KOPT-K1 (cell line): ENCODE data around the gene MSLN.

Source experiments
- H3K27ac ChIP-seq: fragments of 200-600 bp; sonication (generic); 2 replicates; pipeline ENCODE4 v1.5.1; 2016; ENCODE audit warnings: antibody characterized with exemption, mild to moderate bottlenecking, low read depth, low read length; ENCODE audit not compliant: poor library complexity, severe bottlenecking
- H3K36me3 ChIP-seq: fragments of 200-600 bp; sonication (generic); 2 replicates; pipeline ENCODE4 v1.5.1; 2017; ENCODE audit warnings: antibody characterized with exemption, mild to moderate bottlenecking, low read length, moderate library complexity; ENCODE audit not compliant: insufficient read depth
- H3K9me3 ChIP-seq: fragments of 200-600 bp; sonication (generic); 2 replicates; pipeline ENCODE4 v1.5.1; 2017; ENCODE audit warnings: antibody characterized with exemption, low read length, mild to moderate bottlenecking; ENCODE audit not compliant: insufficient read depth, poor library complexity, severe bottlenecking

Gene MSLN

DNA sequence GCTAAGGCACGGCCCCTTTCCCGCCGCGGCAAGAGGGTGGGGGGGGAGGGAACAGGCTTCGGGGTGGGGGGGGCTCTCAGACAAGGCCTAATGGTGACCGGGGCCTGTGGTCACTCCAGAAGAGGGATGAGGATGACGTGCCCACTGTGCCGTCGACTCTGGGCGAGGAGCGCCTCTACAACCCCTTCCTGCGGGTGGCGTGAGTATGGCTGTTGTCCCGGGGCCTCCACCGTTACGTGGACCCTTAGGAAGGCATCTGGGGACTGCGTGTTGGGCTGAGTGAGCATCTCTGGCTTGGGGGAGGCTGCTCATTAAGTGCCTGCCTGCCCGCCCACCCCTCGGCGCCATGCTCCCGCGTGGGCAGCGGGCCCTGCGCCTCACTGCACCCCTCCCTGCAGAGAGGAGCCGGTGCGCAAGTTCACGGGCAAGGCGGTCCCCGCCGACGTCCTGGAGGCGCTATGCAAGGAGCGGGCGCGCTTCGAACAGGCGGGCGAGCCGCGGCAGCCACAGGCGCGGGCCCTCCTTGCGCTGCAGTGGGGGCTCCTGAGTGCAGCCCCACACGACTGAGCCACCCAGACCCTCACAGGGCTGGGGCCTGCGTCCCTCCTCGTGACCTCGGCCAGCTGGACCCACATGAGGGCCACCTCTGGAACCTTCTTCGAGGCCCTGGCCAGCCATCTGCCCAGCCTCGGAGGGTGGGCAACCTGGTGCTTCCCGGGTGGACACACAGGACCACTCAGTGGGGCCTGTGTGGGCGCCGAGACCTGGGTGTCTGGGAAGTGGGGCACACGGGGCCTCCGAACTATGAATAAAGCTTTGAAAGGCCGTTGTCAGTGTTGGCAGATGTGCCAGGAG lies 31.4 kb upstream of the MSLN start:
- H3K36me3 ChIP-seq: peaks cover 18% of the 10 kb centered on the region; the same call in 1 of the 2 replicates
- no peaks in the 10 kb centered on the region for H3K9me3 ChIP-seq
- H3K27ac ChIP-seq: no peak overlapping the region

DNA sequence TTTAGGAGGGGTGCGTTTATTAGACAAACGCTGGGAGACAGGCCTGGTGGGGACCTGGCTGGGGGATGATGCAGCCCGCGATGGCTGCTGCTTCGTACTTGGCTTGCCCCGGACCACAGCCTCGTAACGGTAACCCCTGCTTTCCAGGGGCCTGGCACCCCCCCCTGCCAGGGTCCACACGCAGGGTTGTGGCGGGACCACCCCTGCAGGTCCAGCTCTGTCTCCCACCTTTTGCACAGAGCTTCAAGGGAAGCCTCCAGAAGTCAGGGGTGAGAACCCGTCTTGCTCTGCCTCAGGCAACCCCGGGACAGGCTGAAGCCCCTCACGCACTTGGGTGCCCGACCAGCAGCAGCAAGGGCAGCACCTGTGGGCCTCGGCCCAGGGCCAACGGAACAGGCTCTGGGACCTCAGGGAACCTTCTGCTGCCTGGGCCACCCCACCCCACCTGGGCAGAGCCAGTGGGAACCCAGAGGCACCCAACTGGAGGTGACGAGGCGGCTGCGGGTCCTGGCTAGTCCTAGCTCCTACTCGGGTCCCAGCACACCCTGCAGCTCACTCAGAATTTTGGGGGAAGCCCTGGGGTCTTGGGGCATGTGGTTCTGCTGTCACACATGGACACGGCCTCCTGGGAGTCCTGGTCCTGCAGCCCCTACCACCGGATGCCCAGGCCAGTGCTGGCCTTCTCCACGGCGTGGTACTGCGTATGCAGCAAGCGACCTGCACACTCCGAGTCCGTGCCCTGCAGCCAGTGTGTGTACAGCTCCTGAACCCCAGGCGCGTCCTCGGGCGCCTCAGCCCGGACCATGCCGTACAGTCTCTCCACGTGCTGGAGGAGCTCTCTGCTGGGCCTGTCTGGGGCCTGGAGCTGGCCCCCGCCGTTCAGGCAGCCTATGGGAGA lies 30.5 kb upstream of the MSLN start:
- H3K36me3 ChIP-seq: peaks cover 27% of the 10 kb centered on the region; the same call in 1 of the 2 replicates
- no peaks in the 10 kb centered on the region for H3K9me3 ChIP-seq
- H3K27ac ChIP-seq: no peak overlapping the region

DNA sequence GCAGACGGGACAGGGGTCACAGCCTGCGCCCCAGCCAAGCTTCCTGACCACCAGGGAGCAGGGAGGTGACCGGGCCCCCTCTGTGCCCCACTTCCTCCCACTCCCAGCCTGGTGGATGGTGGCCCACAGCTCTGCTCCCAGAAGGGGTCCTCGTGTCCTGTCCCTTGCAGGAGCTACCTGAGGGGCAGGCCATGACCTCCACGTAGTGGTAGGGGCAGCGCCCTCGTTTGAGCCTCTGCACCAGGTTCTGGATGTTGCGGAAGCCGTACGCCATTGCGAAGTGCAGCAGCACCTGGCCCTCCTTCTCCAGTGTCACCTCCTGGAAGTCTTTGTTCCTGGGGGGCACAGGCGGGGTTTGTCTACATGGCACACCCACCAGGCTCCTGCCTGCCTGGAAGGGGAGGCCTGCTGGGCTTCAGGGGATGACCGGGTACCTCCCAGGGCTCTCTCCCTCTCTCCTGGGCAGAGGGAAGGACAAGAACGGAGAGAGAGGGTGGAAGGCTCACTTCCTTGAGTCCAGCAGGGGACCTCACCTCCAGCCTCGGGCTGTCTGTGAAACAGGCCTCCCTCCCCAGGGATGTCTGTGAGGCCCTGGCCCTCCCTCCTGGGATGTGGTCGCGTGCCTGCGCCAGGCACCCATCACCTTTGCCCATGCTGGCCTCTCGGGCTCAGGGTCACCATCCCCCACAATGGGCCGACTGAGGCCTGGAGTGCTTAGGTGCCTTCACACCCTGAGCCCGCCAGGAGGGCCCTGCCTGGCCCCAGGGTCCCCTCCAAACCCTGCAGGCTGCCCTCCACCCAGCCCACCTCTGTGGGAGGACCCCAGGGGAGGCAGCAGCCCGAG lies 29.6 kb upstream of the MSLN start:
- peaks cover 35% of the 10 kb centered on the region; the same call in 1 of the 2 replicates for H3K36me3 ChIP-seq

DNA sequence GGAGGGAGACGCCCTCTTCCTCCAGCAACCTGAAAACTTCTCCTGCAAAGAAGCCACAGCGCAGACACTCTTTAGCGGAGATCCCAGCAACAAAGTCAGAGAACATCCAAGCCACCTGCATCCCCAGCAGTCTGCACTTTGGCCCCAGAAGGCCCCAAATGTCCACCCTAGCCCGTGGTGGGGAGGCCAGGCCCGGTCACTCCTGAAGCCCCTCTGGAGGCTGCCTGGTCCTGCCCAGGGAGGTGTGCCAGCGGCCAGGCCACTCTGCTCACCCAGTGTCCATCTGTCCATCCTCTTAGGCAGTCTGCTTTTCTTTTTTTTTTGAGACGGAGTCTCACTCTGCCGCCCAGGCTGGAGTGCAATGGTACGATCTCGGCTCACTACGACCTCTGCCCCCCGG lies 28.2 kb upstream of the MSLN start:
- no peak overlapping the region for H3K27ac ChIP-seq
- H3K9me3 ChIP-seq: no peaks in the 10 kb centered on the region
- peaks cover 49% of the 10 kb centered on the region for H3K36me3 ChIP-seq

More for the DNA sequence above, 29.6 kb upstream of the MSLN start:
- no peak overlapping the region for H3K27ac ChIP-seq
- H3K9me3 ChIP-seq: no peaks in the 10 kb centered on the region

DNA sequence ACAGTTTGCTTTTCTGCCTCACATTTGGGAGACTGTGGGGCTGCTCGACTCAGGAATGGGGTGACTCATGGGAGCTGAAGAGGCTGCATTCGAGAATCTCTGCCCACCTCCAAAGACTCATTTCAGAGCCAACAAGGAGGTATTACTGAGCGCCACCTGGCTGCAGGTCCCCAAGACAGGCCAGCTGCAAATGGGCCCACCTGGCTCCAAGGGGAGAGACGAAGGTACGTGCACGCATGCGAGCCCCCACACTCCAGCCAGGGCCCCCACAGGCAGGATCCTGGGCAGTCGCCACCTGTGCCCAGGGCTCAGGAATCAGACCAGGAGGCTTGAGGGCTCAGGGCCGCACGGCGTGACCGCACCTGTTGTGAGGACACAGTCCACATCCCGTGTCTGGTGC lies 27.6 kb upstream of the MSLN start:
- peaks cover 55% of the 10 kb centered on the region for H3K36me3 ChIP-seq
- H3K9me3 ChIP-seq: no peaks in the 10 kb centered on the region
- H3K27ac ChIP-seq: no peak overlapping the region

DNA sequence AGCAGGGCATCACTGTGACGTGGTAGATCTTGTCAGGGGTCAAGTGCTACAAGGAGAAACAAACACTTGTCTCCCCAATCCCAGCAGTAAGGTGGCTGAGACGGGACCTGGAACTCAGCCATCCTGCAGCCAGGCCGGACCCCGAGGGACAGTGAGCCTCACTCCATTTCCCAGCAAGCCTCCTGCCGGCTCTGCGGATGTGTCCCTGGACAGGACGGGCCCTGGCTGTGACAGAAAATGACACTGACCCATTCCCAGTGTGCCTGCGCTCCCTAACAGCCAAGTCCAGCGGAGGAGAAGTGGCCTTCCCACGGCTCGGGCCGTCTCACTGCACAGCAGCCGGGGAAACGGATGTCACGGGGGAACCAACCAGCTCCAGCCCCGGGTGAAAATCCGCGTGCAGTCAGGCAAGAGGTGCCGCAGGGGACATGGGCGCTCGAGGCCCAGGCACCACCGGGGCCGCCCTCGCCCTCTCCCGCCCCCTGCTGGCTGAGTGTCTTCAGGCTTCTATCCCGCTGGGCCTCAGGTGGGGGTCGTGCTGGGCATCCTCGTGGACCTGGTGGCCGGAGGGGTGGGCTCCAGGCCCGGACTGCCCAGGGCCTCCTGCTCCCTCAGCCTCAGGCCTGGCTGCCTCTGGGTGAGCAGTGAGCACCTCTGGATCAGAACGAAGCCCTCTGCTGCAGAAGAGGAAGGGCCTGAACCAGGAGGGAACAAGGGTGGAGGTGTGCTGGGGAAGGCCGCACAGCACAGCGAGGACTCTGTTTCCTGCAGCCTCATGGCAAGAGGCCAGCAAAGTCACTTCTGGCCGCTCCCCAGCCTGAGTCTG lies 26.9 kb upstream of the MSLN start:
- Histone ChIP-seq H3K36me3 (peaks cover 56% of the 10 kb centered on the region), H3K27ac (no peak overlapping the region)

DNA sequence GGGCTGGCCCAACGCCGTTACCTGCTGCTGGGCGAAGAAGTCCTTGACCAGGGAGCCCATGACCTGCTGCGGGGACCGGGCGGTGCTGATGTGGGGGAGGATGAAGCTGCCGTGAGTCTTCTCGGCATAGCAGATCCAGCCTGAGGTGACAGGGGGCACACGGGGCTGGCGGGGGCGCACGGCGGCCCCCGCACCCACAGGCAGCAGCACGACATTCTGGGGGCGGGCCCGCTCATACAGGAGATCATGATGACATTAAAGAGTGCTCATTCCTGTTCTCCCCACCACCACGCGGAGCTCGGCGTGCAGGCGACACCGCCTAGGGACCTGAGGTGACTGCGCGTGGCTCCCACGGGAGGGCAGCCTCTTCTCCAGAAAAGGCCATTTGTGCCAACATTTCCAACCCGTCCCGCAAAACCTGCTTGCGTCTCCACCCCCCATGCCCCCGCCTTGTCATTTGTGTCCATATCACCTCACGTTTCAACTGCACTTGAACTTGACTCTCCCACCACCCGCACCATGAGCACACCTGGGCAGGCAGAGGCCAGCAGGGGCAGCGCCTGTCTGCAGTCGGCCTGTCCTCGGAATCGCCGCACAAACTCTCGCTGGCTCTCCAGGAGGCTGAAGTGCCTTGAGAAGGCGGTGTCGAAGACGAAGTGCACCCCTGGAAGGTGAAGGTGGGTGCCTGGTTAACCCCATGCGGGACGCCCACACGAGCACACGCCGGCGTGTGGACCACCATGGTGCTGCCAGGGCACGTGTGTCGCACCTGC lies 26.1 kb upstream of the MSLN start:
- Histone ChIP-seq H3K9me3 (no peaks in the 10 kb centered on the region), H3K27ac (no peak overlapping the region), H3K36me3 (peaks cover 56% of the 10 kb centered on the region)

More for the DNA sequence above, 26.9 kb upstream of the MSLN start:
- no peaks in the 10 kb centered on the region for H3K9me3 ChIP-seq

DNA sequence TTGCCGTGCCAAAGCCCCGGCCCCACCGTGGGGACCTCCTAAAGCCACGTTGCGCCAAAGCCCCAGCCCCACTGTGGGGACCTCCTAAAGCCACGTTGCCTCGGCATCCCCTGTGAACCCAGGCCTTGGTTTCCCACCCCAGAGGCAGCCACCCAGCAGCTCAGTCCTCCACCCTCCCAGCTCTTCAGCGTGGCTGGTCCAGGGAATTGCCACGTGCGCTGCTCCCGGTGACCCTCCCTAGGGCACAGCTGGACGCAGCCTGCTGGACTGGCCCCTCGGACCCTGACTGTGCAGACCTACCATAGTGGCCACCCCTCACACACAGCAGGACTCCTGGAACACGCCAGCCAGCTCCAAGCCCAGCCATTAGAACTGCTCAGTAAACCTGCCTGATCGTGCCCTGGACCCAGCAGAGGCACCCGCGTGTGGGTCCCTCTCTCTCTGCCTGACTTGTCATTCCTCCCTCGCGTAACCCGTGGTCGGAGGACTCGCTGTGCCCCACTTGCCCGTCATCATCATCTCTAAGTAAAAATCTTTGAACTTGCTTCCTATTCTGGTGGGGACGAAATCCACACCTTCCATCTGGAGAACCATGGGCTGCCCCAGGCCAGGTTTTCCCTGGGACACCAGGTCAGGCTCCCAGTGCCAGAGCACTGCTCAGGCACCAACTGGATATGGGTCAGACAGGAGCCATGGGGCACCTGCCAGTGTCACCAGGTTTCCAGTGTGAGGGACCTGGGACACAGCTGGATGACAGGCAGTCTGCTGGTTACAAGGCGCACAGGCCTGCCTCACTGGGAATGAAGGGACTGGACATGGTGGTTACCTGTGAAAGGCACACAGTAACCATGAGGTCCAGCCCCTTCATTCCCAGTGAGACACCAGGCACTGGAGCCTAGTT lies 25.3 kb upstream of the MSLN start:
- H3K27ac ChIP-seq: no peak overlapping the region
- H3K36me3 ChIP-seq: peaks cover 56% of the 10 kb centered on the region
- no peaks in the 10 kb centered on the region for H3K9me3 ChIP-seq

DNA sequence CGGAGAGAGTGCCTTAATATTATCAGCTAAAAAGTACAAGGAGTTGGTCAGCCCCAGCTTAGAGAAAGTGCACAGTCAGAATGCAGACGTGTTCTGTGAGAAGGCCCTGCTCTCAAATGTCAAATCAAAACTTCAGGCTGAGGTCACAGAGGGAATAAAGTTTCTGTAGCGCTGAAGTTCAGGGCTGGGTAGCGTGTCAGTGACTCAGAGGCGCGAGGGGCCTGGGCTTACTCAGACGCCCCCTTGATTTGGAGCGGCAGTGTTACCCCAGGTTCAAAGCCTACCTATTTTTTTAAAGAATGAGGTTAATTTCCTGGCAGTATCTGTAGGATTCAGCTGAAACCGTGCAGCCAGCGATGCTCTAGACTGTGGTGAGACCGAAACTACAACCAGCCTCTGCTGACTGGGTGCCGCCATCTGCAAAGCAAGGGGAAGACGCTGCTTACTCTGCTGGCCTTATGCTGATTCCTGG lies 24.5 kb upstream of the MSLN start:
- Histone ChIP-seq H3K36me3 (peaks cover 56% of the 10 kb centered on the region), H3K27ac (no peak overlapping the region), H3K9me3 (no peaks in the 10 kb centered on the region)

DNA sequence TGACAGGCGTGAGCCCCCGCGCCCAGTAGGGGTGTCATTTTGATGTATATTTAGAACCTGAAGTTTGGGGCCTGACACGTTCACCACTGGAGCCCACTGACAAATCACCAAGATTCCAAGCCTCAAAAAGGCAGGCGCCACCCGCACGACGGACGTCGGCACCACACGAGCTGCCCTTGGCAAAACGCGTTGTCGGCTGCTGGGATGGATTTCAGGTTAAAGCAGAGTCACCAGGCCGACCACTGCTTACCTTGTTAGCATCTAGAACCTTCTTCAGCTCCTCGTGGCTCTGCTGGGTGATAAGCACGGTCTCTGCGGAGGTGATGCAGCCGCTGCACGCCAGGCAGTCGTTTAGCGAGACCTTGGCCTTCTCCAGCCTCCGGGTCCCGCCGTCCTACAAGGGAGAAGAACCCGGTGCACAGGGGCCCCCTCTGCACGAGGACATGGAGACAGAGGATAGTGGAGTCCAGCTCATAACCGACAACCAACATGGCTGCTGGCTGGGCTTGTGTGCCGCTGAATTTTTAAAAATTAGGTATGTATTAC lies 23.5 kb upstream of the MSLN start:
- Histone ChIP-seq H3K27ac (no peak overlapping the region), H3K36me3 (peaks cover 56% of the 10 kb centered on the region)

DNA sequence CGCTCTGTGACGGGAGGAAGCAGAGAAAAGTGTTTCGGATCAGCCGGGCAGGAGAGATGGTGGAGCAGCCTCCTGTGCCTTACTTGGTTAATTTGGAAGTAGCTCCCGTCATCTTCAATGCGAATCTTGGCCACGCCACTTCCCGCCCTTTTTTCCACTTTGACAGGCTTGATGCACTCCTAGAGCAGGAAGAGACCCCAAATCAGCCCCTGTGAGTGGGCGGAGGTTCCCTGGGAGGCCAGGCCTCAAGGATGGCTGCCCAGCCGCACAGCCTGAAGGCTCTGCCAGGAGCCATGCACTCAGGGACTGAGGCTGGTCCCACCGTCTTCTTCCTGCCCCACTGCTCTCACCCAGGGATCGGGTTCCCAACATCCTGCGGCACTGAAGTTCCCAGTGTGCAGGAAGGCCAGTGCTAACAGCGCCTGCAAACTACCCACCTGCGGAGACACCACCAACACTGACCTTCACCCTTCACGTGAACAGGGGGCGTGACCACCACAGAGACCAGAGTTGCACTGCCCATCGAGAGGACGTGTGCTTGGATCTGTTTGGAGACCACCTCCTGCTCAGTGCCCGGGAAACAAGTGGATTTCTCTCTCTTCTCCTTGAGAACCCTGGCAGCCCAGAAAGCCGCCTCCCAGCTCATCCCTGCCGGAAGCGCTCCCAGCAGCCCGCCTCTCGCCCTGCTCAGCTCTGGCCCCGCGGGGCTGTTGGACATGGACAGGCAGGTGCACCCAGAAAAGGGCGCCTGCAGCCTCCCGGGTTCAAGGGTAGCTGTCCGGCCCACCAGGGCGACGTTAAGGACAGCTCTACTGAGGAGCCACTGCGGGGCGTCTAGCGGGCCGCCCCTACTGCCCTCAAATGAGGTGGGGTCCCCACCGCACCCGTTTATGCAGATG lies 20.7 kb upstream of the MSLN start:
- Histone ChIP-seq H3K9me3 (no peaks in the 10 kb centered on the region), H3K27ac (peak overlapping the region; percentile 70)

More for the DNA sequence above, 23.5 kb upstream of the MSLN start:
- no peaks in the 10 kb centered on the region for H3K9me3 ChIP-seq

DNA sequence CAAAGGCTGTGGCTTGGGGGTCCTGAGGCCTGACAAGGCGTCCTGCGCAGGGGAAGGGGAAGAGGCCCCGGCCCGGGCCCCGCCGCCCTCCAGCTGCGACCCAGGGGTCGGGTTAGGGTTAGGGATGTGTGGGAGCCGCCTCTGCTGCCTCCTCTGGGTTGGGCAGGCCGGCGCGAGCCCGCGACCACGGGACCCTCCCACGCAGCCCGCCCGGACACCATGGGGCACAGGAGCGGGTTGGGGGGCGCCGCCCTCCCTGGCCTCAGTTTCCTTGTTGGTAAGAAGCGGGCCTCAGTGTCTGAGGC lies 20.1 kb upstream of the MSLN start:
- H3K36me3 ChIP-seq: peaks cover 26% of the 10 kb centered on the region
- H3K9me3 ChIP-seq: no peaks in the 10 kb centered on the region
- peak overlapping the region; percentile 70 for H3K27ac ChIP-seq

More for the DNA sequence above, 20.7 kb upstream of the MSLN start:
- peaks cover 31% of the 10 kb centered on the region for H3K36me3 ChIP-seq
